HepG2 (cell line): Measurements from ENCODE around the gene AKAIN1. TPM values are rescaled to one million over a fixed set of nuclear protein-coding genes. Genes with fewer than 3 reads are reported as not detected.

Source experiments
- ATAC-seq: fragments of 200-7000 bp; cut with Tn5 transposase; 3 replicates; pipeline ENCODE4 v1.9.1; 2020; ENCODE audit warnings: mild to moderate bottlenecking, moderate library complexity
- BruUV-seq: library from RNA; stranded (reverse); fragments of 400-500 nt; replicated peaks from 2 replicates; lab custom pipeline; 2021; lab: Mats Ljungman, UMichigan
- CTCF ChIA-PET: fragments of 300-600 bp; formaldehyde crosslinking; extraction: SDS; loops from one replicate; lab custom pipeline; 2021; ENCODE audit warnings: low total read pairs, inconsistent platforms, low intra/inter-chr PET ratio; lab: Yijun Ruan, JAX
- POLR2A ChIA-PET: fragments of 350-600 bp; sonication (Branson Sonifier 250); formaldehyde crosslinking; loops from one replicate; lab custom pipeline; 2020; ENCODE audit warnings: antibody characterized with exemption, inconsistent platforms; lab: Yijun Ruan, JAX
- DNase-seq: peaks from one replicate; pipeline ENCODE4 v3.0.0-alpha.2; 2015; ENCODE audit warnings: low spot score
- FAIRE-seq: peaks from 3 replicates; lab custom pipeline; 2011; peaks lifted over from hg19 to GRCh38; lab: Jason Lieb, UNC
- H2AFZ ChIP-seq: one replicate; pipeline ENCODE4 v1.6.1; 2011; ENCODE audit warnings: low read length, inconsistent platforms
- H3K27ac ChIP-seq: fragments of 300-600 bp; 3 replicates; pipeline ENCODE4 v1.8.0; 2011; ENCODE audit warnings: mixed run types, mild to moderate bottlenecking, mixed read lengths, low read length, inconsistent platforms; ENCODE audit not compliant: insufficient read depth; ENCODE audit errors: extremely low read length
- H3K27me3 ChIP-seq, 2 experiments: fragments of 200-600 bp in 1 of 2; 2 replicates in 1 of 2; 3 replicates in 1 of 2; pipeline versions ENCODE4 v1.6.0 to v1.8.0; 2011; ENCODE audit warnings: low read length in 2 of 2, mild to moderate bottlenecking in 2 of 2, moderate library complexity in 2 of 2, inconsistent platforms in 1 of 2; ENCODE audit not compliant: insufficient read depth in 2 of 2, control insufficient read depth in 1 of 2
- H3K36me3 ChIP-seq, 2 experiments: fragments of 200-600 bp in 1 of 2; replicated peaks in 1 of 2; 2 replicates in 1 of 2; 3 replicates in 1 of 2; pipeline versions ENCODE4 v1.5.1 to v1.8.0; 2011; ENCODE audit warnings: low read length in 2 of 2, inconsistent platforms in 1 of 2; ENCODE audit not compliant: insufficient read depth in 2 of 2, control insufficient read depth in 1 of 2
- H3K4me1 ChIP-seq: 2 replicates; pipeline ENCODE4 v1.5.1; 2012; ENCODE audit warnings: low read length, inconsistent platforms; ENCODE audit not compliant: insufficient read depth
- H3K4me2 ChIP-seq: 2 replicates; pipeline ENCODE4 v1.6.0; 2011; ENCODE audit warnings: low read depth, low read length, inconsistent platforms
- H3K4me3 ChIP-seq, 3 experiments: fragments of 200-600 bp in 1 of 3; sonication (generic), shearing (Covaris generic) in 1 of 3; replicated peaks in 1 of 3; 2 replicates each; pipeline ENCODE4 v1.5.1; 2011 to 2016; ENCODE audit warnings: low read length in 3 of 3, inconsistent platforms in 2 of 3, low read depth in 2 of 3, mild to moderate bottlenecking in 2 of 3, control low read depth in 1 of 3, mixed read lengths in 1 of 3; ENCODE audit not compliant: insufficient read depth in 1 of 3
- H3K79me2 ChIP-seq: one replicate; pipeline ENCODE4 v1.6.1; 2011; ENCODE audit warnings: low read length, inconsistent platforms; ENCODE audit not compliant: insufficient read depth
- H3K9ac ChIP-seq: 2 replicates; pipeline ENCODE4 v1.6.0; 2011; ENCODE audit warnings: mild to moderate bottlenecking, low read depth, low read length, inconsistent platforms; ENCODE audit not compliant: insufficient read depth
- H3K9me3 ChIP-seq: 2 replicates; pipeline ENCODE4 v1.5.1; 2012; ENCODE audit warnings: mild to moderate bottlenecking, low read length
- H4K20me1 ChIP-seq: 2 replicates; pipeline ENCODE4 v1.6.0; 2011; ENCODE audit warnings: inconsistent platforms, mild to moderate bottlenecking, low read length, moderate library complexity; ENCODE audit not compliant: insufficient read depth
- AKNA ChIP-seq: sonication (generic); formaldehyde crosslinking; IDR thresholded peaks from 2 replicates; pipeline ENCODE4 v1.4.0; 2020; ENCODE audit warnings: missing genetic modification reagents, borderline replicate concordance
- GLI4 ChIP-seq: sonication (generic); formaldehyde crosslinking; IDR thresholded peaks from 2 replicates; pipeline ENCODE4 v1.5.1; 2020; ENCODE audit warnings: missing genetic modification reagents, mild to moderate bottlenecking, moderate library complexity, borderline replicate concordance
- HOXA3 ChIP-seq: sonication (generic); formaldehyde crosslinking; IDR thresholded peaks from 2 replicates; pipeline ENCODE4 v1.5.0; 2020; ENCODE audit warnings: missing genetic modification reagents
- HOXD1 ChIP-seq: sonication (generic); formaldehyde crosslinking; IDR thresholded peaks from 2 replicates; pipeline ENCODE4 v1.5.0; 2020; ENCODE audit warnings: missing genetic modification reagents
- NR2F2 ChIP-seq: IDR thresholded peaks from 2 replicates; pipeline ENCODE4 v1.6.1; 2012; ENCODE audit warnings: low read depth, inconsistent platforms, borderline replicate concordance
- PHF20 ChIP-seq: sonication (generic); formaldehyde crosslinking; IDR thresholded peaks from 2 replicates; pipeline ENCODE4 v1.5.0; 2020; ENCODE audit warnings: mild to moderate bottlenecking, missing genetic modification reagents
- SIN3B ChIP-seq: fragments of 150-350 bp; IDR thresholded peaks from 2 replicates; pipeline ENCODE4 v1.6.1; 2014; ENCODE audit warnings: low read length
- SNAPC4 ChIP-seq: sonication (generic); formaldehyde crosslinking; IDR thresholded peaks from 2 replicates; pipeline ENCODE4 v1.4.0; 2020; ENCODE audit warnings: mild to moderate bottlenecking, missing genetic modification reagents
- ZNF616 ChIP-seq: sonication (generic); formaldehyde crosslinking; IDR thresholded peaks from 2 replicates; pipeline ENCODE4 v1.5.0; 2020; ENCODE audit warnings: low read depth, mild to moderate bottlenecking, missing genetic modification reagents
- ZSCAN29 ChIP-seq: sonication (generic); formaldehyde crosslinking; conservative IDR thresholded peaks from 2 replicates; pipeline ENCODE4 v1.4.0; 2020; ENCODE audit warnings: mild to moderate bottlenecking, missing genetic modification reagents
- ZSCAN30 ChIP-seq: sonication (generic); formaldehyde crosslinking; IDR thresholded peaks from 2 replicates; pipeline ENCODE4 v1.5.0; 2020; ENCODE audit warnings: mild to moderate bottlenecking, missing genetic modification reagents
- WGBS: methylation state at CpG from one replicate; pipeline ENCODE4 v1.1.6; 2017; ENCODE audit warnings: low lambda C conversion rate; 5-methylcytosine and 5-hydroxymethylcytosine counted together
- in situ Hi-C: cut with HindIII; loops from 2 replicates; pipeline ENCODE4 v1.10.0; 2017; ENCODE audit warnings: low pct_unique_long_range_greater_than_20kb; ENCODE audit not compliant: extremely low pct_ligation_motif_present
- intact Hi-C: fragments of 100-400 bp; cut with micrococcal nuclease; formaldehyde crosslinking; loops from one replicate; pipeline ENCODE4 v1.10.0; 2022; ENCODE audit not compliant: unreplicated experiment
- polyA plus RNA-seq, 8 experiments: library from polyadenylated mRNA; depleted of rRNA in 3 of 8; stranded (reverse) in 7 of 8; unstranded in 1 of 8; fragments of >200 nt; fragmentation: Illumina TruSeq in 4 of 8; extraction: Trizol in 4 of 8; gene quantifications; 2 replicates each; pipeline versions ENCODE4 v1.2.1 to v1.2.3, GENCODE V29; 2011 to 2016; ENCODE audit warnings: low read depth in 4 of 8, missing spikeins in 1 of 8, mixed read lengths in 1 of 8; ENCODE audit not compliant: insufficient read depth in 1 of 8
- total RNA-seq, 5 experiments: library from RNA; depleted of rRNA; stranded (reverse); fragments of >200 nt; fragmentation: Illumina TruSeq; extraction: Trizol; gene quantifications; 2 replicates each; pipeline ENCODE4 v1.2.3, GENCODE V29; 2016; ENCODE audit warnings: low read depth in 1 of 5

The AKAIN1 gene
- total and polyA plus RNA-seq, 2 of the 13 experiments (the other 11 are each of a cell fraction or from before 2014, with no cell fraction given): not detected

DNA sequence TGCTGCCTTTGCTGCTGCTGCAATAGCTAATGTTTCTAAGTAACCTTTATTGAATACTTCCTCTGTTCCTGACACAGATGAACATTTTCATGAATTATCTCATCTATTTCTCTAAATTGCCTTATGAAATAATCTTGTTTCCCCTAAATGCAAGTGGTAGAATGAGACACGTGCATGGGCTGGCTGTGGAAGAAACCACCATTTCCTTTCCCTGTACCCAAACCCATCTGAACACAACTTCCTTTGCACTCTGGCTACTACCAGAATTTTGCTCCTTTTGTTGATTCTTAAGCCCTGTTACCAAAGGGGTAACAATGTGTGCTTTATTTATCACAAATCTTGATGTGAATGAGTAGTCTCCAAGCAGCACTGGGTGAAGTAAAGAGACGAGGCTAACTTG is 29.2 kb downstream of the AKAIN1 start:
- ATAC-seq: no peak
- no peak overlapping the region for H3K4me3 ChIP-seq
- H3K9ac ChIP-seq: no peak overlapping the region
- no peaks in the 10 kb centered on the region for H3K4me1 ChIP-seq
- TF ChIP-seq HOXA3 (CRISPR knock-in tag) (no peak), ZNF616 (CRISPR knock-in tag) (no peak), ZSCAN30 (CRISPR knock-in tag) (no peak), ZSCAN29 (CRISPR knock-in tag) (no peak), SNAPC4 (CRISPR knock-in tag) (no peak), SIN3B (no peak), GLI4 (CRISPR knock-in tag) (no peak), AKNA (CRISPR knock-in tag) (no peak), NR2F2 (no peak), HOXD1 (CRISPR knock-in tag) (no peak), PHF20 (CRISPR knock-in tag) (no peak)
- POLR2A ChIA-PET: no interaction called here
- no peak overlapping the region for H3K27ac ChIP-seq
- 2% methylated on average over 2 of the region's 2 CpGs for WGBS
- CTCF ChIA-PET: no interaction called here
- no TSS peak for BruUV-seq
- intact Hi-C loops (no loop called here), in situ Hi-C loops (no loop called here)
- H3K79me2 ChIP-seq: no peaks in the 10 kb centered on the region
- H3K36me3 ChIP-seq: no peaks in the 10 kb centered on the region
- H3K27me3 ChIP-seq: no peaks in the 10 kb centered on the region
- H3K4me2 ChIP-seq: no peak overlapping the region
- DNase-seq: no peak
- no peaks in the 10 kb centered on the region for H4K20me1 ChIP-seq
- no peak for FAIRE-seq
- no peak overlapping the region for H2AFZ ChIP-seq
- no peaks in the 10 kb centered on the region for H3K9me3 ChIP-seq
